HCT116 (cell line): Measurements from ENCODE around the gene CCNG1. TPM values are rescaled to one million over a fixed set of nuclear protein-coding genes. Genes with fewer than 3 reads are reported as not detected.

Experiments
- ATAC-seq: fragments of 200-7000 bp; cut with Tn5 transposase; 2 replicates; pipeline ENCODE4 v1.9.1; 2020; ENCODE audit warnings: mild to moderate bottlenecking, moderate library complexity
- BruUV-seq: library from RNA; stranded (reverse); fragments of 400-500 nt; replicated peaks from 2 replicates; lab custom pipeline; 2021; lab: Mats Ljungman, UMichigan
- CTCF ChIA-PET: fragments of 300-600 bp; sonication (Branson Sonifier 250); formaldehyde crosslinking; loops from one replicate; lab custom pipeline; 2021; ENCODE audit warnings: antibody characterized with exemption; lab: Charles Lee
- POLR2A ChIA-PET: fragments of 300-600, 350-600 bp; sonication (Branson Sonifier 250); formaldehyde crosslinking; loops from one replicate; lab custom pipeline; 2021; ENCODE audit warnings: antibody characterized with exemption; lab: Charles Lee
- RAD21 ChIA-PET, 2 experiments: fragments of 300-600 bp; sonication (Branson Sonifier 250); formaldehyde crosslinking; loops; one replicate each; lab custom pipeline; 2023; ENCODE audit warnings: low total read pairs in 2 of 2; ENCODE audit not compliant: uncharacterized antibody in 2 of 2, unreplicated experiment in 2 of 2, low non-redundant PET in 1 of 2; lab: Charles Lee
- DNase-seq: peaks from one replicate; pipeline ENCODE4 v3.0.0-alpha.2; 2010; ENCODE audit warnings: low read depth, low spot score
- H2AFZ ChIP-seq: fragments of 200-600 bp; shearing (Covaris generic), sonication (generic); 2 replicates; pipeline ENCODE4 v1.6.1; 2017; ENCODE audit warnings: low read depth, mixed run types, mixed read lengths, antibody characterized with exemption, low read length; ENCODE audit not compliant: poor library complexity, severe bottlenecking
- H3K27ac ChIP-seq: 2 replicates; pipeline ENCODE4 v1.5.1; 2012; ENCODE audit warnings: low read depth, low read length
- H3K27me3 ChIP-seq: fragments of 200-600 bp; sonication (generic); 2 replicates; pipeline ENCODE4 v1.6.1; 2016; ENCODE audit warnings: mixed run types, low read length, mixed read lengths; ENCODE audit not compliant: insufficient read depth
- H3K36me3 ChIP-seq, 2 experiments: fragments of 200-500 bp in 1 of 2; fragments of 200-600 bp in 1 of 2; sonication (Bioruptor generic) in 1 of 2; sonication (generic) in 1 of 2; 2 replicates each; pipeline versions ENCODE4 v1.5.1 to v1.6.1; 2014 to 2016; ENCODE audit warnings: low read length in 2 of 2, inconsistent platforms in 1 of 2, mixed read lengths in 1 of 2, mixed run types in 1 of 2; ENCODE audit not compliant: insufficient read depth in 2 of 2, control insufficient read depth in 1 of 2
- H3K4me1 ChIP-seq, 2 experiments: fragments of 200-600 bp in 1 of 2; sonication (generic) in 1 of 2; 2 replicates each; pipeline versions ENCODE4 v1.5.1 to v1.6.1; 2012 to 2017; ENCODE audit warnings: low read length in 2 of 2, inconsistent platforms in 1 of 2, mild to moderate bottlenecking in 1 of 2, mixed read lengths in 1 of 2, mixed run types in 1 of 2, moderate library complexity in 1 of 2; ENCODE audit not compliant: insufficient read depth in 2 of 2, control insufficient read depth in 1 of 2
- H3K4me2 ChIP-seq: fragments of 200-600 bp; sonication (generic); 2 replicates; pipeline ENCODE4 v1.6.1; 2017; ENCODE audit warnings: mixed run types, low read length, mixed read lengths
- H3K4me3 ChIP-seq, 2 experiments: fragments of 200-600 bp in 1 of 2; sonication (generic) in 1 of 2; replicated peaks in 1 of 2; 2 replicates each; pipeline ENCODE4 v1.5.1; 2011 to 2016; ENCODE audit warnings: low read length in 2 of 2, control low read depth in 1 of 2, low read depth in 1 of 2, mild to moderate bottlenecking in 1 of 2, mixed read lengths in 1 of 2, mixed run types in 1 of 2
- H3K79me2 ChIP-seq: fragments of 200-600 bp; sonication (generic); 2 replicates; pipeline ENCODE4 v1.6.1; 2017; ENCODE audit warnings: mild to moderate bottlenecking, mixed run types, low read length, moderate library complexity, mixed read lengths; ENCODE audit not compliant: insufficient read depth
- H3K9ac ChIP-seq: fragments of 200-600 bp; sonication (generic); 2 replicates; pipeline ENCODE4 v1.6.1; 2016; ENCODE audit warnings: low read length, mixed read lengths
- H3K9me2 ChIP-seq: fragments of 200-600 bp; sonication (generic), shearing (Covaris generic); 2 replicates; pipeline ENCODE4 v1.6.1; 2017; ENCODE audit warnings: mixed run types, mild to moderate bottlenecking, moderate library complexity; ENCODE audit not compliant: insufficient read depth
- H3K9me3 ChIP-seq, 2 experiments: fragments of 200-500 bp in 1 of 2; fragments of 200-600 bp in 1 of 2; sonication (Bioruptor generic) in 1 of 2; sonication (generic) in 1 of 2; 2 replicates each; pipeline ENCODE4 v1.6.1; 2014 to 2017; ENCODE audit warnings: low read length in 2 of 2, mixed read lengths in 2 of 2, inconsistent platforms in 1 of 2, low read depth in 1 of 2, mild to moderate bottlenecking in 1 of 2, mixed run types in 1 of 2, moderate library complexity in 1 of 2; ENCODE audit not compliant: control insufficient read depth in 1 of 2, insufficient read depth in 1 of 2
- H4K20me1 ChIP-seq: fragments of 200-600 bp; sonication (generic), shearing (Covaris generic); 2 replicates; pipeline ENCODE4 v1.6.1; 2017; ENCODE audit warnings: mixed run types, mild to moderate bottlenecking, moderate library complexity; ENCODE audit not compliant: insufficient read depth
- ELF1 ChIP-seq: IDR thresholded peaks from 2 replicates; pipeline ENCODE4 v1.6.1; 2012; ENCODE audit warnings: low read depth, borderline replicate concordance
- EZH2 ChIP-seq: fragments of 200-600 bp; sonication (generic); IDR thresholded peaks from 2 replicates; pipeline ENCODE4 v1.6.1; 2017; ENCODE audit warnings: antibody characterized with exemption, mixed run types
- FOSL1 ChIP-seq: IDR thresholded peaks from 2 replicates; pipeline ENCODE4 v1.6.1; 2012; ENCODE audit warnings: low read depth
- JUND ChIP-seq: IDR thresholded peaks from 2 replicates; pipeline ENCODE4 v1.6.1; 2012
- POLR2A ChIP-seq: IDR thresholded peaks from 2 replicates; pipeline ENCODE4 v1.7.0; 2011; ENCODE audit warnings: borderline replicate concordance; ENCODE audit not compliant: insufficient read depth, insufficient read length; ENCODE audit errors: extremely low read depth
- POLR2AphosphoS5 ChIP-seq: IDR thresholded peaks from 2 replicates; pipeline ENCODE4 v1.6.1; 2011; ENCODE audit warnings: mild to moderate bottlenecking, low read depth, low read length, moderate library complexity
- RAD21 ChIP-seq: IDR thresholded peaks from 2 replicates; pipeline ENCODE4 v1.6.1; 2012; ENCODE audit warnings: low read depth, mild to moderate bottlenecking
- SIN3A ChIP-seq: IDR thresholded peaks from 2 replicates; pipeline ENCODE4 v1.6.1; 2012; ENCODE audit warnings: low read depth
- SP1 ChIP-seq: IDR thresholded peaks from 2 replicates; pipeline ENCODE4 v1.6.1; 2012; ENCODE audit warnings: low read depth
- SRF ChIP-seq: IDR thresholded peaks from 2 replicates; pipeline ENCODE4 v1.6.1; 2012; ENCODE audit warnings: low read depth
- intact Hi-C: fragments of 100-400 bp; cut with micrococcal nuclease; formaldehyde crosslinking; loops from 2 replicates; pipeline ENCODE4 v1.10.0; 2022
- total RNA-seq: library from RNA; stranded (reverse); gene quantifications from one replicate; pipeline ENCODE4 v1.2.1, GENCODE V29; 2021; ENCODE audit not compliant: unreplicated experiment
- TF ChIP-seq, protein P1 (sequence below): IDR thresholded peaks from 2 replicates; pipeline ENCODE4 v1.6.1; 2012; ENCODE audit warnings: low read depth

Gene CCNG1
- total RNA-seq, 1 experiment from 2014 or later = 176 TPM

DNA sequence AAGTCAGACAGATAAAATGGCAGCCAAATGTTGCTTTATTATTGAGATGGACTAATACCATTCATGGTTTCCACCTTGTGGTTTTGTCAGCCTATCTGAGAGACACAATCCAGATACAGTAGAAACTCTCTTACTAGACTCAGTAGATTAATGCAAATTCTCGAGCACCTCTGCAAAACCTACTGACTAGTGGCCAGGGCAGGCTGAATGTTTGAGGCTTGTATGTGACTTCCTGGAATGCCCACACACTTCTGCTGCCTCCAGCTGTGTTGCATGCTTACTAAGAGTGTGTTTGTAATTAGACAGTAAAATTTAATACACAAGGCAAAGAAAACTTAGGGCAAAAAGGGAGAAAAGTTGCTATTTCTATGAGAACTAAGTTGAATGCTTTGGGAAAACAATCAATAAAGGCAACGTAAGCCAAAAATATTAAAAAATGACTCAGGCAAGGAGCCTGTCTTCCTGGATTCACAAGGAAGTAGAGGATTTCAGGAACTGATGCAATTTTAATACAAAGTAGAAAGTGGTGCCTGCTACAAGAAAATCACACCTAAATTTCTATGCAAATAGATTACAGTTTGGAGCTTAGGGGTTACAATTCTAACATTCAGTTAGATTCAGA is 30.2 kb upstream of the CCNG1 start:
- Histone ChIP-seq H3K9me3 (no peaks in the 10 kb centered on the region), H3K4me3 (no peak overlapping the region), H3K4me2 (no peak overlapping the region), H2AFZ (no peak overlapping the region), H3K4me1 (no peaks in the 10 kb centered on the region), H3K79me2 (no peaks in the 10 kb centered on the region), H3K27ac (no peak overlapping the region), H3K9me2 (no peaks in the 10 kb centered on the region), H3K36me3 (no peaks in the 10 kb centered on the region), H3K27me3 (no peaks in the 10 kb centered on the region), H4K20me1 (no peaks in the 10 kb centered on the region), H3K9ac (no peak overlapping the region)
- ChIA-PET POLR2A (no interaction called here), CTCF (interaction anchor here (2.2 kb wide), 1 partner anchor 59 kb away, joined by 18 read pairs; no protein-coding TSS in a partner anchor), RAD21 (no interaction called here)
- TF ChIP-seq POLR2AphosphoS5 (no peak), ELF1 (no peak), EZH2 (no peak), SIN3A (no peak), SRF (no peak), SP1 (no peak), RAD21 (no peak), FOSL1 (no peak), POLR2A (no peak), JUND (no peak)
- TF ChIP-seq, protein P1, sequence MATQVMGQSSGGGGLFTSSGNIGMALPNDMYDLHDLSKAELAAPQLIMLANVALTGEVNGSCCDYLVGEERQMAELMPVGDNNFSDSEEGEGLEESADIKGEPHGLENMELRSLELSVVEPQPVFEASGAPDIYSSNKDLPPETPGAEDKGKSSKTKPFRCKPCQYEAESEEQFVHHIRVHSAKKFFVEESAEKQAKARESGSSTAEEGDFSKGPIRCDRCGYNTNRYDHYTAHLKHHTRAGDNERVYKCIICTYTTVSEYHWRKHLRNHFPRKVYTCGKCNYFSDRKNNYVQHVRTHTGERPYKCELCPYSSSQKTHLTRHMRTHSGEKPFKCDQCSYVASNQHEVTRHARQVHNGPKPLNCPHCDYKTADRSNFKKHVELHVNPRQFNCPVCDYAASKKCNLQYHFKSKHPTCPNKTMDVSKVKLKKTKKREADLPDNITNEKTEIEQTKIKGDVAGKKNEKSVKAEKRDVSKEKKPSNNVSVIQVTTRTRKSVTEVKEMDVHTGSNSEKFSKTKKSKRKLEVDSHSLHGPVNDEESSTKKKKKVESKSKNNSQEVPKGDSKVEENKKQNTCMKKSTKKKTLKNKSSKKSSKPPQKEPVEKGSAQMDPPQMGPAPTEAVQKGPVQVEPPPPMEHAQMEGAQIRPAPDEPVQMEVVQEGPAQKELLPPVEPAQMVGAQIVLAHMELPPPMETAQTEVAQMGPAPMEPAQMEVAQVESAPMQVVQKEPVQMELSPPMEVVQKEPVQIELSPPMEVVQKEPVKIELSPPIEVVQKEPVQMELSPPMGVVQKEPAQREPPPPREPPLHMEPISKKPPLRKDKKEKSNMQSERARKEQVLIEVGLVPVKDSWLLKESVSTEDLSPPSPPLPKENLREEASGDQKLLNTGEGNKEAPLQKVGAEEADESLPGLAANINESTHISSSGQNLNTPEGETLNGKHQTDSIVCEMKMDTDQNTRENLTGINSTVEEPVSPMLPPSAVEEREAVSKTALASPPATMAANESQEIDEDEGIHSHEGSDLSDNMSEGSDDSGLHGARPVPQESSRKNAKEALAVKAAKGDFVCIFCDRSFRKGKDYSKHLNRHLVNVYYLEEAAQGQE = no peak
- DNase-seq (no peak), ATAC-seq (no peak)
- intact Hi-C loops = loop anchor here (10.0 kb wide), 2 partner anchors 302 to 1862 kb away; partner anchors contain the start of gene GABRB2
- no TSS peak for BruUV-seq
